Measurements from ENCODE around the gene AMER3.

DNA sequence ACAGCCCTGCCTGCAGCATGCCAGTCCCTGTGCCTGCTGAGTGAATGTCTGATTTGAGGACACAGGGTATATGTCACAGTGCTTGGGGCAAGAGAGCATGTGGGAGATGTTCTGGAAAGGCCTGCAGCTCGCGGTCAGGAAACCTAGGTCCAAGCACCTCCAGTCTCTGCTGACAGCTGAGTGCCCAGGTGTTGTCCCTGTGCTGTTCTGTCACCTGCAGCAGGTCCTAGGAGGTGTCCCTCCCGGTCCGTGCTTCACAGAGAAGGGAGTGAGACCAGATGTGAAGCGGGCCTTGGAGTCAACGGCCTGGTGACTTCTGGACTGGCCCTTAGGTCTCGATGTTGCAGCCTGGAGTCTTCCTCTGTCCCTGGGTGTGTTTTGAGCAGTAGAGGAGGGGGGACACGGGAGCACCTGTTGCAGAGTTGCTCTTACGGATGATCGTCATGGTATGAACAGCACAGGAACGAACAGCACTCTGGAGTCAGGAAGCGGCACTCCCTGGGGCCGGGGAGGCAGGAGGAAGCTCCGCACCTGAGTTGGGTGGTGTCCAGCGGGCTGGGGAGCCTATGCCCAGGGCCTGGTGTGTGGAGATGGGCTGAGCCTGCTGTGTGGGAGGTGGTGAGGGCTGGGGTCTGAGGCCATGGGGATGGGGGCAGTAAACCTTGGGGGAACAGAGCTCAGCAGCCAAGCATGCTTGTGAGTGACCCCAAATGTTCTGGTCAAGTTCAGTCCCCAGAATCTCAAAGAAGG is 59.8 kb downstream of the AMER3 start:
- no peak for TF ChIP-seq CTCF (conservative IDR thresholded peaks at IDR 0.05; ENCODE audit: low read depth, low read length)
- no peak for TF ChIP-seq EZH2 (IDR thresholded peaks at IDR 0.05; ENCODE audit: borderline replicate concordance, low read depth, low read length, poor library complexity, severe bottlenecking)
